HG03159 (cell line): ENCODE data around the gene CCL23.
"Not testable (repeated sequence)": the region's sequence is repeated elsewhere in the genome, so short reads cannot be mapped to it uniquely, and the experiment has no call there.

Experiments used
- ATAC-seq: cut with Tn5 transposase; IDR thresholded peaks from one replicate; pipeline ENCODE4 v1.9.1; 2021; ENCODE audit warnings: mild to moderate bottlenecking, moderate library complexity; ENCODE audit not compliant: unreplicated experiment

CCL23 gene

DNA sequence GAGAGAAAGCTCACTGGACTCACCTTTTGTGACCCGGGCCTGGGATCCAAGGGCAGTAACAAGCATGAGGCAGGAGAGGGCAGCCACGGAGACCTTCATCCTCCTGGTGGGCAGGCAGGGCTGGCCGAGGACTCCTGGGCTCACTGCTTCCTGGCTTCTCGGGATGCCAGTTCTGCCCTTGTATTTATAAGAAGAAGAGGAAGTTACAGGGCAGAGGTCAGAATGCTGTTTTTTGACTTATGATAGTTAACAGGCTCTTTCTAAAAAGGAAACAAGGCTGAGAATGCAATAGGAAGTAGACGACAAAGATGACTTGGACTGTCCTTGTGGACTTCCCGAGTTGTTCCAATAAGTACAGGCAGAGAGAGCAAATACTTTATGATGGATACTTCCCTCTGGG, at the start of gene CCL23:
TSS of gene CCL23 (minus strand) at position 174 of the 400 bp plus-strand sequence. CDS start at position 99, 75 bp downstream.
- no peak for ATAC-seq

GRCh38 chr17:36066365-36066985, 48.7 kb upstream of the CCL23 start:
- ATAC-seq: no peak

DNA sequence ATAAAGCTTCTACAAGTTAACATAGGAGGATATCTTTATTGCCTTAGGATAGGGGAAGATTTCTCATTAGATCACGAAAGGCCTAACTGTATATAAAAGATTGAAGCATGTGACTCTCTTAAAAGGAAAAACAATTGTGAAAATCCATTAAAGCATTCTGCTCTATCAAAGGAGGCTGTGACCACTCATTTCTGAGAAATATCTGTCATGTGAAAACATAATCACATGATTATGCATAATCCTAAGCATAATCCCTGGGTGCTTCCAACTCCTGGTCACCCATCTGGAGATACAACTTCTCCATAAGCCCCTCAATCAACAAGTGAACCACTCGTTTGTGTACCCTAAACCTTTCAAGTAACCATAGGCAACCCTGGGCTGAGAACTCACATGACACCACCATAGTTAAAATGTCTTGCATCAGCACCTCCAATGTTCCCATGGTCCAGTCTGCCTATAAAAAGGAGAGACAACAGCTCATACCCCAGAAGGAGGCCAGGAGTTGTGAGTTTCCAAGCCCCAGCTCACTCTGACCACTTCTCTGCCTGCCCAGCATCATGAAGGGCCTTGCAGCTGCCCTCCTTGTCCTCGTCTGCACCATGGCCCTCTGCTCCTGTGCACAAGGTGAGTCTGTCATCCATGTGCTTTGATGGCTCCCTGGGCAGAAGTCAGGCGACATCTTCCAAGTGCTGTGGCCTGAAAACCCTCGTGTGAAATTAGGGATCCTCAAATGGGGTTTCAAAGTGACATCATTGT, 46.2 kb upstream of the CCL23 start, which contains the start of gene CCL18:
TSS of gene CCL18 (plus strand) at position 487 of the 756 bp plus-strand sequence. CDS start at position 558, 71 bp downstream.
- no peak for ATAC-seq

DNA sequence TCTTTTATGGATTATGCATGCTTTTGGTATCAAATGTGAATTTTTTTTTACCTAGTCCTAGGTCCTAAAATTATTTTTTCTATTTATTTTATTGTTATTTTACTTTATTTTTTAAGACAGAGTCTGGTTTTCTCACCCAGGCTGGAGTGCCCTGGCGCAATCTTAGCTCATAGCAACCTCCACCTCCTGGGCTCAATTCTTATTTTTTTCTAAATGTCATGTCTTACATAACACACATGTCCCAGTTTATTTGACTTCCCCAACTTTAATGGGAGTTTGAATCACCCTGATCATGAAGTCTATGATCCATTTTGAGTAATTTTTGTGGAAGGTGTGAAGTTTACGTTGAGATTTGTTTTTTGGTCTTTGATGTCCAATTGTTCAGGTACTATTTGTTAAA, 43.0 kb upstream of the CCL23 start:
- ATAC-seq: no peak

- no peak for ATAC-seq
Measured at GRCh38 chr17:36059406-36059805, 41.6 kb upstream of the CCL23 start.

- no peak for ATAC-seq
Measured at GRCh38 chr17:36057911-36058310, 40.1 kb upstream of the CCL23 start.

- no peak for ATAC-seq
Measured at GRCh38 chr17:36055921-36056520, 38.2 kb upstream of the CCL23 start.

GRCh38 chr17:36055171-36055570, 37.4 kb upstream of the CCL23 start:
- ATAC-seq: no peak

DNA sequence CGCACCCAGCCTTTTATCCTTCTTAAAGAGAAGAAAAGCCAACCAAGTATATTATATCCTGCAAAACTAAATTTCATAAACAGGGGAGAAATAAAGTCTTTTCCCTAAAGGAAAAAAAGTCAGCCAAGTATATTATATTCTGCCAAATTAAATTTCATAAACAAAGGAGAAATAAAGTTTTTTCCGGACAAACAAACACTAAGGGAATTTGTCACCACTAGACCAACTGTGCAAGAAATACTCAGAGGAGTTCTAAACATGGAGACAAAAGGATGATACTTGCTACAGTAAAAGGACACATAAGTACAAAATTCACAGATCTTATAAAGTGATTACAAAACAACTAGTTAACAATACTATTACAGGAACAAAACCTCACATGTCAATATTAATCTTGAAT, 31.9 kb upstream of the CCL23 start:
- no peak for ATAC-seq

- no peak for ATAC-seq
Measured at GRCh38 chr17:36048066-36048465, 30.3 kb upstream of the CCL23 start.

DNA sequence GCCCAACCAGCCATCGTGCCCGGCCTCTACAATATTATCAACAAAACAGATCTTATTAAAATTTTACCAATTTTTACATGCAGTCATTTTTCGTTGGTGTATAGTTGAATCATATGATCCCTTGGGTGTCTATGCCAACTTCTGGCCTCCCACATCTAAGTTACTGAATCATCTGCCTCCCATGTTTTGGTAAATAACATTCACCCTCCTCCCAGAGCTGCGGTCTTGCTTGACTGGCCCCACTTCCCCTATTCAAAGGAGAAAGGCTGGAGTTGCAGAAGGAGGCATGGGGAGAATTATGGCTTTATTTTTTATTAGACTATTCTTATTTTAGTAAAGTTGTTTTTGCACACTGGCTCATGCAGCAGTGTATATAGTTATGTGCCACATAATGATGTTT, 18.5 kb upstream of the CCL23 start:
- no peak for ATAC-seq

DNA sequence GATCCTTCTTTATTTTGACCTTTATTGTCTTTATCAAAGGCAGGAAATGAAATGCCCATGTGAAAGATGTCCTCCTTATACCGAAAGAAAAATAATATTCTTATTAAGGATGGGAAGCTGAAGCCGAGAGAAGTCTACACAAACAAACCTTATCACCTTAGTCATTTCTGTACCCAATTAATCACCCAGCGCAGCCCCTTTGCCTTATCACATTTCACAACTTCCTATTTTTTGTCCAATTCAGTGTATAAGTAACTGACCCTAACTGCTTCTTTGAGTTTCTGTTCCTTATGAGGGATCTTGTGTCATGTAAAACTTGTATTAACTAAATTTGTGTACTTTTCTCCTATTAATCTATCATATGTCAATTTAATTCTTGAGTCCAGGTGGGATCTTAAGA, 16.4 kb upstream of the CCL23 start:
- no peak for ATAC-seq

- no peak for ATAC-seq
Measured at GRCh38 chr17:36030956-36031355, 13.2 kb upstream of the CCL23 start.

- ATAC-seq: no peak
Measured at GRCh38 chr17:36027761-36028160, 10.0 kb upstream of the CCL23 start.

DNA sequence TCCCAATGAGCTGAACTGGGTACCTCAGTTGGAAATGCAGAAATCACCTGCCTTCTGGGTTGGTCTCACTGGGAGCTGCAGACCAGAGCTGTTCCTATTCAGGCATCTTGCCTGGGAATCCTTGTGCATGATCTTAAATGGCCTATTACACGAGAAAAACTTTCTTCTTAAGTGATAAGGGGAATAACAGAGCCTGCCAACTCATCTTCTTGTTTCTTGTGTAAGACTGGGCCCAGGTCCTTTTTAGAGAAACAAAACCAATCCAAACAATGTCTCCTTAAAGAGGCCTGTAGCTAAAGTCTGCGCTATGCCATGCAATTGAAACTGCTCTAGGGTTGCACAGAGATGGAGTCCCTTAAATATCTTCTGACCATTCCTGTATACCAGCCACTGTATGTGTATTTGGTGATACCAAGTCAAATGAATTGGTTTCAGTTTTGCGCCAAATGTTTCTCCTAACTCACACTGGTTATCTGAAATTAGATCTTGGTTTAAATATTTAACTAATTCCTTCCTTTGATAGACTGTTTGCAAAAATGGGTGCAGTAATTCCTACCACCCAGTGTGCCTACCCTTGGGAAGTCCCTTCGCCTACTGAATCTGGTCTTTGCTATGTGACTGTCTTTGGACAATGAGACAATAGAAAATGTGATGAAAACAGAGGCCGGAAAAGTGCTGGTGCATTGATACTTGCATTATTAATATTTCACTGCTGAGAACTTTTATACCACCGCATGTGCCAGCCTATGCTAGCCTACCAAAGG, 6.5 kb upstream of the CCL23 start:
- no peak for ATAC-seq

DNA sequence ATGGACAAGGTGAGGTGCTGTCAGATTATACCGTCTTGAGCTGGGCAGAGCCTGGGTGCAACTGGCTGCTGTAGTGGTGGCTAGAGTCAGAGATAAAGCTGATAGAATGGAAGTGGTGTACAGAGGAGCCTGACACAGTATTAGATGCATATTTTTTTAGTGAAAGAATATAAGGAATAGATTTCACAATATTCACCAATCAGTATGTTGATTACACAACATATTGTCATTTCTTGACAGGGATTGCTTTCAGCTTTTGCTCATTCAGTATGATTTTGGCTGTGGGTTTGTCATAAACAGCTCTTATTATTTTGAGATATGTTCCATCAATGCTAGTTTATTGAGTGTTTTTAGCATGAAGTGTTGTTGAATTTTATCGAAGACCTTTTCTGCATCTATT, 1.7 kb upstream of the CCL23 start:
- ATAC-seq: no peak

DNA sequence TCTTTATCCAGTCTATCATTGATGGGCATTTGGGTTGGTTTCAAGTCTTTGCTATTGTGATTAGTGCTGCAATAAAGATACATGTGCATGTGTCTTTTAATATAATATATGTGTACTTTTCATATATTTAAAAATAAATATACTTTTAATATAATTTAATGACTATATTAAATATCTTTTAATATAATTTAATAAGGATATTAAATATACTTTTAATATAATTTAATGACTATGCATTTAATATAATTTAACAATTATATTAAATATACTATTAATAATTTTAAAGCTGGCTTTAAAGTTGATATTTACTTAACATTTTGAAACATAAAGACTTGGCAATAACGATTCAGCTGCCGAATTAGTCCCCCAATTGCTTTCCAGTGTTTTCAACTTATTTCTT, 1.2 kb downstream of the CCL23 start:
- no peak for ATAC-seq

- not testable (repeated sequence) for ATAC-seq
Measured at GRCh38 chr17:36015895-36016294, 1.9 kb downstream of the CCL23 start.

DNA sequence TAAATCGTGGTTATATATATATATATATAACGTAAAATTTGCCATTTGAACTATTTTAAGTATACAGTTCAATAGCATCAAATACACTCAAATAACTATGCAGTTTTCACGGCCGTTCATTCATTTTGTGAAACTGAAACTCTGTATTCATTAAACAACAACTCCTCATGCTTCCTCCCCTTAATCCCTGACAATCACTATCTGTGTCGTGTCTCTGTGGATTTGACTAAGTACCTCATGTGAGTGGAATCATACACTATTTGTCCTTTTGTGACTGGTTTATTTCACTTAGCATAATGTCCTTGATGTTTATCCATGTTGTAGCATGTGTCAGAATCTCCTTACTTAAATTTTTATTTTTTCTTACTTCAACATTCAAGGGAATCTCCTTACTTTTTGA, 2.8 kb downstream of the CCL23 start:
- no peak for ATAC-seq

DNA sequence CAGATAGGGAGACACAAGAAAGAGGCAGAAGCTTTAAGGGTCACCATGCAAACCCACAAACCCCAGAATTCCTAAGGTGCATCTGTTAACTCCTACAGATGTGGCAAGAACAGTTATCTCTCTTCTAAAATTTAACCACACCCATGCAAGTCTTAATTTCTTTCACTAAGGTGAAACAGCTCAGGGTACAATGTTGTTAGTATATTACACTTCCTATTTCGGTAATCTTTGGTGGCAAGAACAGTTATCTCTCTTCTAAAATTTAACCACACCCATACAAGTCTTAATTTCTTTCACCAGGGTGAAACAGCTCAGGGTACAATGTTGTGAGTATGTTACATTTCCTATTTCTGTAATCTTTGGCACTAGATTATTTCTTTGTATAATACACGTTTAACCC, 6.6 kb downstream of the CCL23 start:
- ATAC-seq: no peak

- ATAC-seq: no peak
Measured at GRCh38 chr17:36008998-36009665, 8.6 kb downstream of the CCL23 start.
